Measurements from ENCODE around the gene THSD7A. TPM values are rescaled to one million over a fixed set of nuclear protein-coding genes. Genes with fewer than 3 reads are reported as not detected.
A peak's percentile ranks its signal among the peaks of the same experiment; 100 is the strongest.

The THSD7A gene
- total and polyA plus RNA-seq, 4 donors, result 0.15 to 2.7 (median 1.9) TPM

- H3K4me1 ChIP-seq (ENCODE audit: control insufficient read depth in 4 of 4, insufficient read depth in 4 of 4, low read length in 3 of 4), result no peaks in the 10 kb centered on the region
- TF ChIP-seq JUND (IDR thresholded peaks at IDR 0.05), result no peak
- no peak for TF ChIP-seq TAF1 (conservative IDR thresholded peaks at IDR 0.05)
- TF ChIP-seq FOXA1 (IDR thresholded peaks at IDR 0.05), result no peak
- TF ChIP-seq RXRA (IDR thresholded peaks at IDR 0.05), result no peak
- WGBS, result 100% methylated on average over 1 of the region's 1 CpG
- H3K4me3 ChIP-seq (ENCODE audit: low read depth in 1 of 3, low read length in 3 of 3), result no peak overlapping the region
- H3K27me3 ChIP-seq (ENCODE audit: control insufficient read depth in 4 of 4, insufficient read depth in 4 of 4, low read length in 3 of 4), result no peaks in the 10 kb centered on the region
- no peak overlapping the region for H3K9ac ChIP-seq (ENCODE audit: low read depth in 1 of 2, low read length in 2 of 2)
- no peak overlapping the region for H3K27ac ChIP-seq (ENCODE audit: low read depth in 1 of 2, low read length in 2 of 2)
- H3K36me3 ChIP-seq (ENCODE audit: control insufficient read depth in 4 of 4, insufficient read depth in 3 of 4, low read depth in 1 of 4, low read length in 3 of 4), result no peaks in the 10 kb centered on the region
- H3K9me3 ChIP-seq (ENCODE audit: control insufficient read depth in 4 of 4, low read length in 3 of 4), result peaks cover 0 to 6% (median 0%) of the 10 kb centered on the region in 4 donors
- DNase-seq (ENCODE audit: low spot score), result no peak
Observed at GRCh38 chr7:11507929-11508328, 324.1 kb downstream of the THSD7A start.

GRCh38 chr7:11506417-11506816, 325.6 kb downstream of the THSD7A start:
- DNase-seq (ENCODE audit: low spot score), result no peak

More at GRCh38 chr7:11506417-11506816, 325.6 kb downstream of the THSD7A start:
- Histone ChIP-seq H3K36me3 (ENCODE audit: control insufficient read depth in 4 of 4, insufficient read depth in 3 of 4, low read depth in 1 of 4, low read length in 3 of 4) (no peaks in the 10 kb centered on the region), H3K27ac (ENCODE audit: low read depth in 1 of 2, low read length in 2 of 2) (no peak overlapping the region), H3K9ac (ENCODE audit: low read depth in 1 of 2, low read length in 2 of 2) (peak overlapping the region in 1 of 2 donors; percentile 12), H3K4me1 (ENCODE audit: control insufficient read depth in 4 of 4, insufficient read depth in 4 of 4, low read length in 3 of 4) (no peaks in the 10 kb centered on the region), H3K4me3 (ENCODE audit: low read depth in 1 of 3, low read length in 3 of 3) (no peak overlapping the region), H3K9me3 (ENCODE audit: control insufficient read depth in 4 of 4, low read length in 3 of 4) (peaks cover 0 to 6% (median under 1%) of the 10 kb centered on the region in 4 donors), H3K27me3 (ENCODE audit: control insufficient read depth in 4 of 4, insufficient read depth in 4 of 4, low read length in 3 of 4) (no peaks in the 10 kb centered on the region)
- TF ChIP-seq EGR1 (IDR thresholded peaks at IDR 0.05; ENCODE audit: low read depth in 2 of 2) (no peak), RXRA (IDR thresholded peaks at IDR 0.05) (no peak), ZBTB33 (IDR thresholded peaks at IDR 0.05) (no peak), REST (IDR thresholded peaks at IDR 0.05) (no peak), SP1 (IDR thresholded peaks at IDR 0.05) (no peak), MAX (IDR thresholded peaks at IDR 0.05) (no peak), RAD21 (IDR thresholded peaks at IDR 0.05) (no peak), NR2F2 (IDR thresholded peaks at IDR 0.05) (no peak), ATF3 (IDR thresholded peaks at IDR 0.05) (no peak), GABPA (IDR thresholded peaks at IDR 0.05 in 1 of 2, conservative IDR thresholded peaks at IDR 0.05 in 1 of 2) (no peak), HNF4A (conservative IDR thresholded peaks at IDR 0.05) (no peak), FOXA1 (IDR thresholded peaks at IDR 0.05) (no peak), YY1 (IDR thresholded peaks at IDR 0.05) (no peak)

All from liver (tissue), 9 donors.